MCF 10A (cell line): ENCODE data around the gene BCL11A. TPM values are rescaled to one million over a fixed set of nuclear protein-coding genes. Genes with fewer than 3 reads are reported as not detected.

Experiments
- BruUV-seq: library from RNA; stranded (reverse); fragments of 400-500 nt; replicated peaks from 2 replicates; lab custom pipeline; 2021; lab: Mats Ljungman, UMichigan
- CTCF ChIA-PET: fragments of 300-600 bp; sonication (Branson Sonifier 250); formaldehyde crosslinking; extraction: SDS; loops from one replicate; lab custom pipeline; 2021; ENCODE audit warnings: antibody characterized with exemption, inconsistent platforms; lab: Yijun Ruan, JAX
- POLR2A ChIA-PET: fragments of 300-600, 350-650 bp; sonication (Branson Sonifier 250); formaldehyde crosslinking; extraction: SDS; loops from one replicate; lab custom pipeline; 2020; ENCODE audit warnings: antibody characterized with exemption, inconsistent platforms; lab: Yijun Ruan, JAX
- DNase-seq: peaks from one replicate; pipeline ENCODE4 v3.0.0-alpha.2; 2018; ENCODE audit not compliant: unreplicated experiment
- H3K27ac Mint-ChIP-seq: one replicate; pipeline ENCODE4 v1.8.0; 2022; ENCODE audit warnings: mild to moderate bottlenecking, low read depth, mixed read lengths; ENCODE audit not compliant: unreplicated experiment
- H3K27me3 Mint-ChIP-seq: one replicate; pipeline ENCODE4 v1.8.0; 2022; ENCODE audit warnings: mixed read lengths; ENCODE audit not compliant: insufficient read depth, unreplicated experiment
- H3K36me3 Mint-ChIP-seq: one replicate; pipeline ENCODE4 v1.8.0; 2022; ENCODE audit warnings: mild to moderate bottlenecking, moderate library complexity, mixed read lengths; ENCODE audit not compliant: insufficient read depth, unreplicated experiment
- H3K4me1 Mint-ChIP-seq: one replicate; pipeline ENCODE4 v1.8.0; 2022; ENCODE audit warnings: mixed read lengths; ENCODE audit not compliant: insufficient read depth, unreplicated experiment
- H3K4me3 Mint-ChIP-seq: one replicate; pipeline ENCODE4 v1.8.0; 2022; ENCODE audit warnings: mild to moderate bottlenecking, moderate library complexity, mixed read lengths; ENCODE audit not compliant: unreplicated experiment
- H3K9me3 Mint-ChIP-seq: one replicate; pipeline ENCODE4 v1.8.0; 2022; ENCODE audit warnings: mixed read lengths; ENCODE audit not compliant: unreplicated experiment
- intact Hi-C: fragments of 100-400 bp; cut with micrococcal nuclease; formaldehyde crosslinking; loops from 2 replicates; pipeline ENCODE4 v1.14.1; 2022
- total RNA-seq: library from RNA; stranded (reverse); gene quantifications from 2 replicates; pipeline ENCODE4 v1.2.3, GENCODE V29; 2022
- TF ChIP-seq, protein P1 (sequence below): fragments of 200-600 bp; IDR thresholded peaks from one replicate; pipeline ENCODE4 v1.8.0; 2022; ENCODE audit warnings: antibody characterized with exemption, mild to moderate bottlenecking; ENCODE audit not compliant: unreplicated experiment

The BCL11A gene
- total RNA-seq, 1 experiment from 2014 or later, result 5.3 TPM

DNA sequence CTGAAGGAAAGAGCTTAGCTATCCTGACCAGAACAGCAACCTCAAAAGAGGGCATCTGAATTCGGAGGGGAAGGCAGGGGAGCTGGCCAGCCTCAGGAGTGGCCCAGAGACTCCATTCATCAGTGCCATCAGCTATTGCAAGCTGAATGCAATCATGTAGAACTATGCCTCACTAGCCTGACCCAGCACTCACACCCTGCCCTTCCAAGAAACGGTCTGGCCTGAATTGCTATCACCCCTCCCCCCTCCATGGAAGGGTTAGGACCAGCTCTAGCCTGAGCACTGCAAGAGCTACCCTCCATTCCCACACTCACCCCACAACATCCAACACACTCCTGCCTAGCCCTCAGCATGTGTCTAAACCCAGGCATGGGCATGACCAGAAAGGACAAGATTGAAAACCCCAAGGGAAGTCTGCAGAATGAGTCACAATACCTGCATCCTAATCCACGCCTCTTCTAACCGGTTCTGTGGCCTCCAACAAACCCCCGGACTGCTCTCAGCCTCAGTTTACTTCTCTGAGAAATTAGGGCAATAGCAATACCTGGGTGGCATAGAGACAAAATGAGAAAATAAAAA is 120.3 kb downstream of the BCL11A start:
- no peak overlapping the region for H3K27ac Mint-ChIP-seq
- no peaks in the 10 kb centered on the region for H3K36me3 Mint-ChIP-seq
- H3K27me3 Mint-ChIP-seq, result no peaks in the 10 kb centered on the region
- TF ChIP-seq, protein P1, sequence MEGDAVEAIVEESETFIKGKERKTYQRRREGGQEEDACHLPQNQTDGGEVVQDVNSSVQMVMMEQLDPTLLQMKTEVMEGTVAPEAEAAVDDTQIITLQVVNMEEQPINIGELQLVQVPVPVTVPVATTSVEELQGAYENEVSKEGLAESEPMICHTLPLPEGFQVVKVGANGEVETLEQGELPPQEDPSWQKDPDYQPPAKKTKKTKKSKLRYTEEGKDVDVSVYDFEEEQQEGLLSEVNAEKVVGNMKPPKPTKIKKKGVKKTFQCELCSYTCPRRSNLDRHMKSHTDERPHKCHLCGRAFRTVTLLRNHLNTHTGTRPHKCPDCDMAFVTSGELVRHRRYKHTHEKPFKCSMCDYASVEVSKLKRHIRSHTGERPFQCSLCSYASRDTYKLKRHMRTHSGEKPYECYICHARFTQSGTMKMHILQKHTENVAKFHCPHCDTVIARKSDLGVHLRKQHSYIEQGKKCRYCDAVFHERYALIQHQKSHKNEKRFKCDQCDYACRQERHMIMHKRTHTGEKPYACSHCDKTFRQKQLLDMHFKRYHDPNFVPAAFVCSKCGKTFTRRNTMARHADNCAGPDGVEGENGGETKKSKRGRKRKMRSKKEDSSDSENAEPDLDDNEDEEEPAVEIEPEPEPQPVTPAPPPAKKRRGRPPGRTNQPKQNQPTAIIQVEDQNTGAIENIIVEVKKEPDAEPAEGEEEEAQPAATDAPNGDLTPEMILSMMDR, result no peak
- DNase-seq, result no peak
- ChIA-PET CTCF (interaction anchor here (1.2 kb wide), 2 partner anchors 21 to 128 kb away, joined by 3 read pairs; no protein-coding TSS in a partner anchor), POLR2A (no interaction called here)
- no peaks in the 10 kb centered on the region for H3K4me1 Mint-ChIP-seq
- intact Hi-C loops, result no loop called here
- no peaks in the 10 kb centered on the region for H3K9me3 Mint-ChIP-seq
- H3K4me3 Mint-ChIP-seq, result no peak overlapping the region
- BruUV-seq, result no TSS peak

DNA sequence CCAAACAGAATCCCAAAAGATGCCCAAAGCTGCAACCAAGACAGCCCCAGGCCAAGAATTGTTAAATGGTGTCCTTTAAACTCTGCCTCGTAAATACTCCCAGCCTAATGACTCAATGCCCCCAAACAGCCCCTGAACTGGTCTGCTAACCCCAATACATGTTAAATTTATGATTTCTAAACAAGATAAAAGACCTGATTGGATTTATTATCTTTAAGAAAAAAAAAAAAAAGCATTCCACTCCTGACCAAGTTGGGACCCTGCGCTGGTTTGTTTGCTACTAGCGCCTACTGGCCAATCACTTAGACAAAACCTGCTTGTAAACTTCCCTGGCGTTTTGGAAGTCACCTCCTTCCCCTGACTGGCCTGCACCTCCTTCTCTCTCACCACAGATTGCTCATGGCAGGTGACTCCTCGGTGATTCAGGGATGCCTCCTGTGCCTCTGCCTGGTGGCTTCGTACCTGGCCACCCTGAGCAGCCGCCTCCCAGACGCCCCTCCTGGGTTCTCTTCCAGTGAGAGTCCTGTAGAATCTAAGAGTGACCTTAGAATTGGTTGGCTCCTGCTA is 121.3 kb downstream of the BCL11A start:
- POLR2A ChIA-PET, result no interaction called here
- no peak for DNase-seq
- intact Hi-C loops, result no loop called here
- H3K36me3 Mint-ChIP-seq, result no peaks in the 10 kb centered on the region
- no peaks in the 10 kb centered on the region for H3K27me3 Mint-ChIP-seq
- H3K4me1 Mint-ChIP-seq, result no peaks in the 10 kb centered on the region
- no peaks in the 10 kb centered on the region for H3K9me3 Mint-ChIP-seq
- TF ChIP-seq, protein P1, result no peak
- no peak overlapping the region for H3K4me3 Mint-ChIP-seq
- H3K27ac Mint-ChIP-seq, result no peak overlapping the region
- BruUV-seq, result no TSS peak
- CTCF ChIA-PET, result no interaction called here

DNA sequence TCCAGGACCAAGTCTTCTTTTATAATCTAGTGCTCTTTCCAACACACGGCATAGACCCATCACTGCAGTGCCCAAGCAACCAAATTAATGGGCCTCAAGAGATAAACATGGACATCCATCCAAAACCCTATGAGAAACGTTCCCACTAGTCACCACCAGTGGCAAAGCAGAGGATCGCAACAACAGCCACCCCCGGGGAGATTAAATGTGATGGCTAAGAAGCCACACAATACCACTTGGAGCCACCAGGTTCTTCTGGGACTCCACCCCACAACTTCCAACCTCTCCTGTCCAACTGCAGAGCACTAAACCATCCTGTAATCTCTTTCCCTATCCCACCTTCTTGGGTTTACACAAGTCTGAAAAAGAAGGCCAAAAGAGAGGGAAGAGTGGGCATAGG is 123.8 kb downstream of the BCL11A start:
- TF ChIP-seq, protein P1, result no peak
- Mint-ChIP-seq H3K4me3 (no peak overlapping the region), H3K27ac (no peak overlapping the region), H3K9me3 (no peaks in the 10 kb centered on the region), H3K27me3 (no peaks in the 10 kb centered on the region), H3K4me1 (no peaks in the 10 kb centered on the region), H3K36me3 (no peaks in the 10 kb centered on the region)
- CTCF ChIA-PET, result interaction anchor here (0.6 kb wide), 2 partner anchors 10 to 798 kb away, joined by 3 read pairs; no protein-coding TSS in a partner anchor
- intact Hi-C loops, result no loop called here
- POLR2A ChIA-PET, result no interaction called here
- BruUV-seq, result no TSS peak
- DNase-seq, result no peak

DNA sequence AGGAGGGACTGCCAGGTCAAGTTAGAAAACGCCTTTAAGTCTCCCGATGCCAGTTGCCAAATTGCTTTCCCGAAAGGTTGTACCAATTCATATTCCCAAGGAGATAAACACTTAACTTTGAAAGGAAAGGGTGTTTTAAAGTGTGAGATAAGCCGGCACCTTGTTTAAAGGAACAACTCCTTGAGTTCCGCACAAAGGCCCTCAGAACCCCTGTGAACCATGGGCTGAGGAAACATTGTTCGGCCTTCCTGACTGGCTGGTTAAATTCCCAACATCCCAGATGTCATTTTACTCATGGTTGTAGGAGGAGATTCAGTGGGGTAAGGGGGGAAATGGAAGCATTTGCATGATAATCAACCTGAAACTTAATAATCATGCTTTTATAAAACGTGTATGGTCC is 126.6 kb downstream of the BCL11A start:
- intact Hi-C loops, result no loop called here
- Mint-ChIP-seq H3K36me3 (no peaks in the 10 kb centered on the region), H3K9me3 (no peaks in the 10 kb centered on the region), H3K4me3 (no peak overlapping the region), H3K27me3 (no peaks in the 10 kb centered on the region), H3K27ac (no peak overlapping the region), H3K4me1 (no peaks in the 10 kb centered on the region)
- BruUV-seq, result no TSS peak
- CTCF ChIA-PET, result no interaction called here
- POLR2A ChIA-PET, result no interaction called here
- DNase-seq, result no peak
- TF ChIP-seq, protein P1, result no peak
